ENCODE measurements around the gene WDR1. TPM values are rescaled to one million over a fixed set of nuclear protein-coding genes. Genes with fewer than 3 reads are reported as not detected.

WDR1 gene
- total RNA-seq, 4 donors from 2014 or later = 161 to 517 (median 173) TPM

DNA sequence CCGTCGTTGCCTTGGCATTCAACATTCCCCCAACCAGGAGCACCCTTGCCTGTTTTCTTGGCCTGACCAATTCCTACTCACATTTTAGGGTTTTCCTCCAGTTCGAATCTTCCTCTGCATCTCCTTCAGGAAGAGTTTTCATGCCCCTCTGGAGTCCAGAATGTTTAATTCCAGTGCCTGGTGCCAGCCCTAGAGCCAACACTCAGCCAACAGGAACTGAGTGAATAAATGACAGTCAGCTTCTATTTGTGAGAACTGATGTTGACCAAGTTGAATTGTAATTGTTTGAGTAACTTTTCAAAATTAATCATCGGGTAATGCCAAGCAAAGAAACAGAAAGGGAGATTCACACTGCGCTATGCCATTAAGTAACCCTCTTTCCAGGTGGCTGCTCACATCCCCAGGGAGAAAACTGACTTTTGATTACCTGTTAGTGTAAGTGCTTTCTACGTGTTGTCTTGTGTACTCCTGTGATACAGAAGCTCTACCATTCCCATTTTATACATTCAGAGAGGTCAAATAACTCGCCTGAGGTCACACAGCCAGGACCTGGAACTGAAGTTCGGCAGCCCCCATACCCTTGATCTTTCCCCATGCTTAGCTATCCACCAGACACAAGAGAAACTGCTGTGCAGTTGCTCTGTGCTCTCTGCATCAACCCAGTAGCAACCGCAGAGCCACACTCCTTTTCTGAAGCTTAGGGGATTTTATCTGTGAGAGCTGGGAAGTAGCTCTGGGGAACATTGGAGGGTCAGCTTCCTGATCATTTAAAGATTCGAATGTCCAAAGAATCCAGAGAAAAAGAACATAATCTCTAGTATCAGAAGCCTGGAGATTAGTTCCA lies 76.3 kb downstream of the WDR1 start:
- intact Hi-C loops (cut with DNase I; ENCODE audit: low total_unique reads) = no loop called here
- no peaks in the 10 kb centered on the region for H3K27me3 ChIP-seq
- TF ChIP-seq POLR2A (IDR thresholded peaks at IDR 0.05) = no peak
- TF ChIP-seq, protein P1, sequence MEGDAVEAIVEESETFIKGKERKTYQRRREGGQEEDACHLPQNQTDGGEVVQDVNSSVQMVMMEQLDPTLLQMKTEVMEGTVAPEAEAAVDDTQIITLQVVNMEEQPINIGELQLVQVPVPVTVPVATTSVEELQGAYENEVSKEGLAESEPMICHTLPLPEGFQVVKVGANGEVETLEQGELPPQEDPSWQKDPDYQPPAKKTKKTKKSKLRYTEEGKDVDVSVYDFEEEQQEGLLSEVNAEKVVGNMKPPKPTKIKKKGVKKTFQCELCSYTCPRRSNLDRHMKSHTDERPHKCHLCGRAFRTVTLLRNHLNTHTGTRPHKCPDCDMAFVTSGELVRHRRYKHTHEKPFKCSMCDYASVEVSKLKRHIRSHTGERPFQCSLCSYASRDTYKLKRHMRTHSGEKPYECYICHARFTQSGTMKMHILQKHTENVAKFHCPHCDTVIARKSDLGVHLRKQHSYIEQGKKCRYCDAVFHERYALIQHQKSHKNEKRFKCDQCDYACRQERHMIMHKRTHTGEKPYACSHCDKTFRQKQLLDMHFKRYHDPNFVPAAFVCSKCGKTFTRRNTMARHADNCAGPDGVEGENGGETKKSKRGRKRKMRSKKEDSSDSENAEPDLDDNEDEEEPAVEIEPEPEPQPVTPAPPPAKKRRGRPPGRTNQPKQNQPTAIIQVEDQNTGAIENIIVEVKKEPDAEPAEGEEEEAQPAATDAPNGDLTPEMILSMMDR (IDR thresholded peaks at IDR 0.05) = no peak
- H3K36me3 ChIP-seq = no peaks in the 10 kb centered on the region
- no peak for DNase-seq
- no peak overlapping the region for H3K4me3 ChIP-seq
- H3K27ac ChIP-seq = no peak overlapping the region
- no peaks in the 10 kb centered on the region for H3K4me1 ChIP-seq
- H3K9me3 ChIP-seq = no peaks in the 10 kb centered on the region

DNA sequence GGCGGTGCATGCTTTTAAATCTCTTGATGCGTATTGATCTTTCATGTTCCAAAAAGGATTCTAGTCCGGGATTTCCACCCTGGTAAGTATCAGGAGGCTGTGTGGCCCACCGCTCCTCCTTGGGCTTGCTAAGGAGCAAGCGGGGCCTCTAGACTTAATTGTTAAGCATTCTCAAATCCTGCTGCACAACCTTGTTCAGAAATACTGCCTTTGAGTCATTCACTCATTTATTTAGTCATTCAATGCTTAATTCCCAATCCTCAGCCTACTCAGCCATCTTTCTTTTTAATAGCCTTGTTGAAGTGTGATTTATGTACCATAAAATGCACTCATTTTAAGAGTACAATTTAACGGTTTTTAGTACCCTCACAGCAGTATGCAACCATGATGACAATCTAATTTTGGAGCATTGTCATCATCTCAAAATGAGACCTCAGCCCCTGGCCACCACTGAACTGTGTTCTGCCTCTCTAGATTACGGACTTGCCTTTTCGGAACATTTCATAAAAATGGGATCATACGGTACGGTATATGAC lies 79.7 kb downstream of the WDR1 start:
- Histone ChIP-seq H3K9me3 (no peaks in the 10 kb centered on the region), H3K27me3 (no peaks in the 10 kb centered on the region), H3K36me3 (no peaks in the 10 kb centered on the region), H3K27ac (no peak overlapping the region), H3K4me3 (no peak overlapping the region), H3K4me1 (no peaks in the 10 kb centered on the region)
- intact Hi-C loops (cut with DNase I; ENCODE audit: low total_unique reads) = no loop called here
- no peak for TF ChIP-seq POLR2A (IDR thresholded peaks at IDR 0.05)
- TF ChIP-seq, protein P1 (IDR thresholded peaks at IDR 0.05) = no peak
- no peak for DNase-seq

- TF ChIP-seq, protein P1 (IDR thresholded peaks at IDR 0.05) = no peak
- no peak overlapping the region for H3K27ac ChIP-seq
- no peak for DNase-seq
- no peaks in the 10 kb centered on the region for H3K4me1 ChIP-seq
- no peaks in the 10 kb centered on the region for H3K36me3 ChIP-seq
- intact Hi-C loops (cut with DNase I; ENCODE audit: low total_unique reads) = no loop called here
- no peaks in the 10 kb centered on the region for H3K9me3 ChIP-seq
- no peaks in the 10 kb centered on the region for H3K27me3 ChIP-seq
- no peak overlapping the region for H3K4me3 ChIP-seq
These were observed 81.5 kb downstream of the WDR1 start for GRCh38 chr4:10035130-10035529.

- no peaks in the 10 kb centered on the region for H3K4me1 ChIP-seq
- no peaks in the 10 kb centered on the region for H3K9me3 ChIP-seq
- H3K4me3 ChIP-seq = no peak overlapping the region
- H3K36me3 ChIP-seq = no peaks in the 10 kb centered on the region
- H3K27ac ChIP-seq = no peak overlapping the region
- TF ChIP-seq POLR2A (IDR thresholded peaks at IDR 0.05) = no peak
- TF ChIP-seq, protein P1 (IDR thresholded peaks at IDR 0.05) = no peak
- DNase-seq = no peak
- intact Hi-C loops (cut with DNase I; ENCODE audit: low total_unique reads) = no loop called here
- H3K27me3 ChIP-seq = no peaks in the 10 kb centered on the region
These were observed 81.9 kb downstream of the WDR1 start for GRCh38 chr4:10034612-10035104.

DNA sequence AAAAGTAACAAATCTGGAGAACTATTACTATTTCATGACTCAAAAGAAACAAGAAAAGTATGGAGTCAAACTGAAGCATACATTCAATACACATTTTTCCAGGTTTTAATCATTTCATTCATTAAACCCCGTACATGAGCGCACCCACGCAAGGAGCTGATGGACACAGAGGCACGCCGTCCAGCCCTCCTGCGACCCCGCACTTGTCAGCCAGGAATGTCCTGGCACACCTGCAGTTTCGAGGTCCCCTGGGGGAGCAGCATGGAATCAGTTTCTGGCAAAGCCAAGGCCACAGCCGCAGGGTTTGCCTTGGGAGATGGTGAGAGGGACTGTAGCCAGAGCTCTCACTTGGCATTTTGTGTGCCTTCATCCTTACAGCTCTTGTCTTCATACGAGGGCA lies 82.5 kb downstream of the WDR1 start:
- Histone ChIP-seq H3K9me3 (no peaks in the 10 kb centered on the region), H3K27ac (no peak overlapping the region), H3K27me3 (no peaks in the 10 kb centered on the region), H3K4me3 (no peak overlapping the region), H3K36me3 (no peaks in the 10 kb centered on the region), H3K4me1 (no peaks in the 10 kb centered on the region)
- TF ChIP-seq, protein P1 (IDR thresholded peaks at IDR 0.05) = no peak
- TF ChIP-seq POLR2A (IDR thresholded peaks at IDR 0.05) = no peak
- intact Hi-C loops (cut with DNase I; ENCODE audit: low total_unique reads) = no loop called here
- no peak for DNase-seq
